NCI-H2081 (cell line): ENCODE measurements around the gene GNPTAB.
A peak's percentile ranks its signal among the peaks of the same experiment; 100 is the strongest.
"Not testable (repeated sequence)": the region's sequence is repeated elsewhere in the genome, so short reads cannot be mapped to it uniquely, and the experiment has no call there.

Experiments used
- DNase-seq, 2 experiments: peaks; one replicate each; lab custom pipeline; 2025; lab: John Stamatoyannopoulos, UW

GNPTAB gene

DNA sequence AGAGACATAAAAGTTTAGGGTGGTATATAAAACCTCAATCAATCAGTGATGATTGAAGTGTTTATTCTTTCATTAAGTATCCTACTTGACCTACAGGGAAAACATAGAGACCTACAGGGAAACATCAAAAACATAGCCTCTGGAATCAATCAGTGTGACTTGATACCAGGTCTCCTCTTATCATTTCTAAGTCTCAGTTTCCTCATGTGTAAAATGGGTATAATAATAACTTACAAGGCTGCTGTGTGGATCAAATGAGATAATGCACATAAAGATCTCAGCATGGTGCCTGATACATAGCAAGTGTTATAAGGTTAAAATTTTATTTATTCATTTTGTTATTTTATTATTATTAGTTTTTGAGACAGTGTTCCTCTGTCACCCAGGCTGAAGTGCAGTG, 22.2 kb upstream of the GNPTAB start:
- DNase-seq: no peak

- no peak for DNase-seq
Measured at GRCh38 chr12:101850199-101850598, 19.4 kb upstream of the GNPTAB start.

DNA sequence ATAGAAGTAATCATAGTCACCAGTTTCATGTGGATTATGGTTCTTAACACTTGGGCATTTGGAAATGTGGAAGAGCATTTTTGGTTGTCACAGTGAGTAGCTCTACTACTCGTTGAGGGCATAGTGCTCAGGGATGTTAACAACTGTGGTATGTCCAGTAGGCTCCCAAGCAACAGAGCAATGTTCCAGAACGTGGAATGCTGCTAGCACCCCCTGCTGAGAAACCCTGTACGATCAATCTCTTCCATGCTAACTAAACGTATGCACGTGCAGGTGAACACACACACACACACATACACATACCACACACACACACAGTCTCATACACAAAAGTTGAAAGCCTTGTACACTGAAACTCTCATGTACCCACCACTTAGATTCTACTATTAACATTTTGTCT, 16.6 kb upstream of the GNPTAB start:
- no peak for DNase-seq

- DNase-seq: no peak
Measured at GRCh38 chr12:101845137-101845711, 14.5 kb upstream of the GNPTAB start.

DNA sequence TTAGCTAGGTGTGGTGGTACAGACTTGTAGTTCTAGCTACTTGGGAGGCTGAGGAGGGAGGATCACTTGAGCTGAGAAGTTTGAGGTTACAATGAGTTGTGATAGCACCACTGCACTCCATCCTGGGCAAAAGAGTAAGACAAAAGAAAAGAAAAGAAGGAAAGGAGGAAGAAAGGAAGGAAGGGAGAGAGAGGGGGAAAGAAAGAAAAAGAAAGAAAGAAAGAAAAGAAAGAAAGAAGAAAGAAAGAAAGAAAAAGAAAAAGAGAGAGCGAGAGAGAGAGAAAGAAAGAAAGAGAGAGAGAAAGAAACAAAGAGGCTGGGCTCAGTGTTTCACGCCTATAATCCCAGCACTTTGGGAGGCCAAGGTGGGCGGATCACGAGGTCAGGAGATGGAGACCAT, 10.3 kb upstream of the GNPTAB start:
- DNase-seq: no peak

DNA sequence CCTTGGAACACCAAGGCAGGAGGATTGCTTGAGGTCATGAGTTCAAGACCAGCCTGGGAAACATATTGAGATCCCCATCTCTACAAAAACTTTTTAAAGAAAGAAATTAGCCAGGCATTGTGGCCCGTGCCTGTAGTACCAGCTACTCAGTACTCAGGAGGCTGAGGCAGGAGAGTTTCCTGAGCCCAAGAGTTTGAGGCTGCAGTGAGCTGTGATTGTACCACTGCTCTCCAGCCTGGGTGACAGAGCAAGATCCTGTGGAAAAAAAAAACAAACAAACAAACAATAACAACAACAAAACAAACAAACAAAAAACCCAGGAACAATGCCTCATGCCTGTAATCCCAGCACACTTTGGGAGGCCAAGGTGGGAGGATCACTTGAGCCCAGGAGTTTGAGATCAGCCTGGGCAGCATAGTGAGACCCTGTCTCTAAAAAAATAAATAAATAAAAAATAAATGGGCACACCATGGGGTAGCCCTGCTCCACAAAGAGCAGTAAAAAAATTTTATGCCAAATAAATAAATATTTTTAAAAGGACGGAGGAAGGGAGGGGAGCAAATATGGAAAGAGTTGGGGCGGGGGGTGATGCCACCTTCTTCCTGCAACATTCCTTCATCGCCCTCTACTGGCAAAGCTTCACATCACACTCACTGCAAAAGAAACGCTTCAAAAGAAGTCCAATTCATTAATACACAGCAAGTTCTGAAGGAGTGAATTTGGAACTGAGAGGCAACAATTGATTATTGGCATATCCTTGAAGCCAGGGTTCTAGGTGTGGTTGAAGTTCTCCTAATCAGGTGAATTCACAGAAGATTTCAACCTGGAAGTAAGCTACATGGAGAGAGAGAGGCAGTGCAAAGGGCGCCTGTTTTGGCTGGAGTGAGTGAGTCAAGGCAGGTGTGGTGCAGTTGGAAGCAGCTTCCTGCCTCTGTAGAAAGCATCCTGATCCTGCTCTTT, 8.8 kb upstream of the GNPTAB start:
- peak; percentile 44 to 46 for DNase-seq

DNA sequence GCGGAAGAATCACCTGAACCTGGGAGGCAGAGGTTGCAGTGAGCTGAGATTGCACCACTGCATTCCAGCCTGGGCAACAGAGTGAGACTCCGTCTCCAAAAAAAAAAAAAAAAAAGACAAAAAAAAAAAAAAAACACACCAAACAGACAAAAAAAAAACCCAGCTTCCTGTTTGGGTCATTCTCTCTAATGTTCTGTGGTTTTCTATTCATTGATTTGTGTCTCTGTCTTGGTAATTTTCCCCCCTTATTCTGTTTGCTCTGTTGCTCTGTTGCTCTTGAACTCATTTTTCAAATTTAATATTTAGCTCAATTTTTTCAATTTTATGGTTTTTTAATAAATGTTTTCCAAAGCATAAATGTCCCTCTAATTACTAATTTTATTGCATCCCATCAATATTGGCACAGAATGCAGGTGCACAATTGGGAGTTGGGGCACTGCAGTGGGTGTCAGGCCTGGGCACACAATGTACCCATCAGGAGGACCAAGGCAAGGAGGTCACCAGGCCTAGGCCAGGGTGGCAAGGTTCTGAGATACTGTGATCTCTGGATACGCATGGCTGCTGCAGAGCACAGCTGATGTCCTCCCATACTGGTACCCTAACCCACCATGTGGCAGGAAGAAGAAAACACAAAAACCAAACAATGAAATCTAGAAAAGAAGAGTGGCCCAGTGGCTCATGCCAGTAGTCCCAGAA, 8.0 kb upstream of the GNPTAB start:
- no peak for DNase-seq

- no peak for DNase-seq
Measured at GRCh38 chr12:101832030-101832429, 1.3 kb upstream of the GNPTAB start.

- peak in 1 of 2 experiments; percentile 20 for DNase-seq
Measured at GRCh38 chr12:101829639-101830366, 956 bp downstream of the GNPTAB start.

GRCh38 chr12:101828463-101829196, 2.1 kb downstream of the GNPTAB start:
- DNase-seq: no peak

DNA sequence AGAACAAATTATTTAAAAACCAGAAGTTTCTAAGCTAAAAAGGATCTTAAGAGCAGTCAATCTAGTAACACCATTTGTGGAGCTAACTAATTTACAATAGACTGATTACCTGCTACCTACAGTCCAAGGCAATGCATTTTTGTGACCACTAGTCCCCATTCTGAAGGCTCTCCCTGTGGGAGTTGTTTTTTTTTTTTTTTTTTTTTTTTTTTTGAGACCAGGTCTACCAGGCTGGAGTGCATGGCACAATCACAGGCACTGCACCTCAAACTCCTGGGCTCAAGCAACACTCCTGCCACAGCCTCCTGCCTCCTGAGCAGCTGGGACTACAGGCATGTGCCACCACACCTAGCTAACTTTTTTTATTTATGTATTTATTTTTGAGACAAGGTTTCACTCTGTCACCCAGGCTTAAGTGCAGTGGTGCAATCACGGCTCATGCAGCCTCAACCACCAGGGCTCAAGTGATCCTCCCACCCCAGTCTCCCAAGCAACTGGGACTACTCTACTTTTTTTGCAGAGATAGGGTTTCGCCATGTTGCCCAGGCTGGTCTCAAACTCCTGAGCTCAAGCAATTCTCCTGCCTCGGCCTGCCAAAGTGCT, 3.9 kb downstream of the GNPTAB start:
- no peak for DNase-seq

- DNase-seq: no peak
Measured at GRCh38 chr12:101824831-101825230, 5.9 kb downstream of the GNPTAB start.

GRCh38 chr12:101823891-101824290, 6.9 kb downstream of the GNPTAB start:
- peak in 1 of 2 experiments; percentile 19 for DNase-seq

DNA sequence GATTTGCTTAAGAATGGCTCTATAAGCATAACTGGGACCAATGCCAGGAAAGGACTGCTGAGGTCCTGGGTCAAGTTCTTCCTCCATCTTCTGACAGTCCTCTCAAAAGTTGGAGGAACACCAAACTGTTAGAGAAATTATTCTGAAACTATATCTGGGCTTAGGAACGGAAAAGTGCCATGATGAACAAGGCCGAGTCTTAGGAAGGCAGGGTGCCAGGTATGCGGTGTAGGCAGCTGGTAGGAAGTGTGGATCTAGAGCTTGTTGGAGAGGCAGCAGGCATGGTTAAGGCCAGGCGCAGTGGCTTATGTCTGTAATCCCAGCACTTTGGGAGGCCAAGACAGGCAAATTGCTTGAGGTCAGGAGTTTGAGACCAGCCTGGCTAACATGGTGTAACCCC, 7.7 kb downstream of the GNPTAB start:
- DNase-seq: no peak

DNA sequence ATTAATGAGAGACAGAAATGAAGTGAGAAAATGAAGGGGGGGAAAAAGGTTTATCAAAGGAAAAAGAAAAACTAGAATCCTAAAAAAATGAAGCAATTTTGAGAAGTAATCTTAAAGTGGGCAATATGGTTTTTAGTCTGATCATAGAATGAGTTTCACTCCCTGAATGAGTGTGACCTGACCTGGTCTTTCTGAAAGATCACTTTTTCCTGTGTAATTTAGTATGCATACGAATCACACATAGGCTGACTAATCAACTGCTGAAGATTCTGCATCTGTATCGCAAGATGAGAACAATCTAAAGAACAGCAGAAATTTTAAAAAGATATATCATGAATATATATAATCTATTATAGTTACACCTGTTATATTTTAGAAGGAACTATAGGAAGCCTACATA, 11.3 kb downstream of the GNPTAB start:
- DNase-seq: no peak

DNA sequence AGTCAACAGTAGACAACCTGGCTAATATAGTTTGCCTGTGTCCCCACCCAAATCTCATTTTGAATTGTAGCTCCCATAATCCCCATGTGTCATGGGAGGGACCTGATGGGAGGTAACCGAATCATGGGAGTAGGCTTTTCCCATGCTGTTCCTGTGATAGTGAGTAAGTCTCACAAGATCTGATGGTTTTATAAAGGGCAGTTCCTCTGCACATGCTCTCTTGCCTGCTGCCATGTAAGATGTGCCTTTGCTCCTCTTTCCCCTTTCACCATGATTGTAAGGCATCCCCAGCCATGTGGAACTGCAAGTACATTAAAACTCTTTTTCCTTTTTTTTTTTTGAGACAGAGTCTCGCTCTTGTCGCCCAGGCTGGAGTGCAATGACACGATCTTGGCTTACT, 12.1 kb downstream of the GNPTAB start:
- not testable (repeated sequence) for DNase-seq

DNA sequence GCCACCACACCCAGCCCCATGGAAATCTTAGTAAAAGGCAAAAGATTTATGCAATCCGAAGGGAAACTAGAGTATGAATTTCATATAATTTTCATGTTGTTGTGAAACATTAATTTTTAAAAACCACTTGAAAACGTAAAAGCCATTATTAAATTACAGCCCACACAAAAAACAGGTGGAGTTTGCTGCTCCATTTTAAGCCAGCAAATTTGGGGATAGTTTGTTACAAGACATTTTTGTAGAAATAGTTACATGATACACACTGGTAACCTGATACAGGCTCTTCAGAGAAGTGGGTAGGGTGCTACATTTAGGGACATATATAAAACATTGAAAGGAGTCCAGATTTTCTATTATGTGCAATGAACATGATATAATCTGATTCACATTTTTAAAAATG, 17.6 kb downstream of the GNPTAB start:
- DNase-seq: no peak

DNA sequence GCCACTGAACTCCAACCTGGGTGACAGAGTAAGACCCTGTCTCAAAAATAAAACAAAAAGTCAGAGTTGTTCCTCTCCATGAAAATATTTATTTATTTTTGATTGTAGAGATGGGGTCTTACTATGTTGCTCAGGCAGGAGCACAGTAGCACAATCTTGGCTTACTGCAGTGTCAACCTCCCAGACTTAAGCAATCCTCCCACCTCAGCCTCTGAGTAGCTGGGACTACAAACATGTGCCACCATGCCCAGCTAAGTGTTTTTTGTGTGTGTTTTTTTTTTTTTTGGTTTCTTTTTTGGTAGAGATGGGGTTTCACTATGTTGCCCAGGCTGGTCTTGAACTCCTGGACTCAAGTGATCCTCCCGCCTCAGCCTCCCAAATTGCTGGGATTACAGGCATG, 18.0 kb downstream of the GNPTAB start:
- DNase-seq: not testable (repeated sequence)

DNA sequence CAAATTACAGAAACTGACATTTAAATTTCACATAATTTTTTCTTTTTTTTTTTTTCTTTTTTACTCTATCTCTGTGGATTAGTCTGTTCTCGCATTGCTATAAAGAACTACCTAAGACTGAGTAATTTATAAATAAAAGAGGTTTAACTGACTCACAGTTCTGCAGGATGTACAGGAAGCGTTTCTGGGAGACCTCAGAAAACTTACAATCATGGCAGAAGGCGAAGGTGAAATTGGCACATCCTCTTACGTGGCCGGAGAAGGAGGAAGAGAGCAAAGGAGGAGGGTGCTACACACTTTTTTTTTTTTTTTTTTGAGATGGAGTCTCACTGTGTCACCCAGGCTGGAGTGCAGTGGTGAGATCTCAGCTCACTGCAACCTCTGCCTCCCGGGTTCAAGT, 19.4 kb downstream of the GNPTAB start:
- DNase-seq: not testable (repeated sequence)

GRCh38 chr12:101809208-101809607, 21.6 kb downstream of the GNPTAB start:
- DNase-seq: no peak

DNA sequence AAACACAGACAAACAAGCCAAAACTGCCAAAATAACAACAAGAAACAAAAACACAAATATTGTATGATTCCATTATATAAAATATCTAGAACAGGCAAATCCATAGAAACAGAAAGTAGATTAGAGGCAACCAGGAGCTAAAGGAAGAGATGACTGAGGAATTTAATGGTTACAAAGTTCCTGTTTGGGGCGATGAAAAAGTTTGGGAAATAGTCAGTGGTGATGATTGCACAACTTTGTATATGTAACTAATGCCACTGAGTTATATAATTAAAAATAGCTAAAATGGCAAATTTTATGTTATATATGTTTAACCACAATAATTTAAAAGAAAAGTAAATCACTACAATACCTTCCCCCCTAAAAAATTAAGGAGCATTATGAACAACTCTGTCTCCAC, 24.5 kb downstream of the GNPTAB start:
- DNase-seq: no peak
